D721Med (cell line): ENCODE data around the gene LINC01488.

Experiments used
- DNase-seq: peaks from one replicate; pipeline ENCODE4 v3.0.0; 2011; ENCODE audit warnings: low spot score; ENCODE audit not compliant: insufficient read length
- FAIRE-seq: peaks from 2 replicates; lab custom pipeline; 2011; peaks lifted over from hg19 to GRCh38; lab: Jason Lieb, UNC
- CTCF ChIP-seq: IDR thresholded peaks from 2 replicates; pipeline ENCODE4 v1.5.1; 2012; ENCODE audit warnings: mild to moderate bottlenecking, control low read depth; ENCODE audit not compliant: insufficient read depth; ENCODE audit errors: missing control alignments

The LINC01488 gene

GRCh38 chr11:69541001-69541285 is 59.5 kb downstream of the LINC01488 start:
- no peak for FAIRE-seq
- no peak for TF ChIP-seq CTCF
- no peak for DNase-seq

GRCh38 chr11:69541501-69542313 is 60.2 kb downstream of the LINC01488 start:
- FAIRE-seq, result no peak
- TF ChIP-seq CTCF, result no peak
- DNase-seq, result no peak

- FAIRE-seq (no peak), DNase-seq (no peak)
- TF ChIP-seq CTCF, result no peak
These were observed 61.1 kb downstream of the LINC01488 start for GRCh38 chr11:69542314-69543168.
